GM12875 (cell line): ENCODE measurements around the gene ATP13A5.

Experiments used
- H3K4me3 ChIP-seq: one replicate; pipeline ENCODE4 v1.5.1; 2011; ENCODE audit warnings: low read depth, low read length, control low read depth
- CTCF ChIP-seq: IDR thresholded peaks from 2 replicates; pipeline ENCODE4 v1.5.1; 2011; ENCODE audit warnings: low read depth, mild to moderate bottlenecking, control low read depth, inconsistent platforms, low read length, moderate library complexity, borderline replicate concordance; ENCODE audit not compliant: insufficient read depth

Gene ATP13A5

GRCh38 chr3:193347521-193348501 lies 30.7 kb downstream of the ATP13A5 start:
- H3K4me3 ChIP-seq: no peak overlapping the region
- TF ChIP-seq CTCF: no peak

GRCh38 chr3:193346259-193346658 lies 32.3 kb downstream of the ATP13A5 start:
- no peak overlapping the region for H3K4me3 ChIP-seq
- TF ChIP-seq CTCF: no peak

GRCh38 chr3:193345431-193345830 lies 33.1 kb downstream of the ATP13A5 start:
- no peak for TF ChIP-seq CTCF
- no peak overlapping the region for H3K4me3 ChIP-seq

- no peak overlapping the region for H3K4me3 ChIP-seq
- TF ChIP-seq CTCF: no peak
Measured at GRCh38 chr3:193344486-193344885, 34.1 kb downstream of the ATP13A5 start.

- H3K4me3 ChIP-seq: no peak overlapping the region
- TF ChIP-seq CTCF: no peak
Measured at GRCh38 chr3:193343726-193344222, 34.8 kb downstream of the ATP13A5 start.

GRCh38 chr3:193342551-193342950 lies 36.0 kb downstream of the ATP13A5 start:
- H3K4me3 ChIP-seq: no peak overlapping the region
- no peak for TF ChIP-seq CTCF

GRCh38 chr3:193335031-193335430 lies 43.5 kb downstream of the ATP13A5 start:
- no peak overlapping the region for H3K4me3 ChIP-seq
- no peak for TF ChIP-seq CTCF
